ENCODE measurements around the gene PUS7.
A peak's percentile ranks its signal among the peaks of the same experiment; 100 is the strongest.
"Not testable (repeated sequence)": the region's sequence is repeated elsewhere in the genome, so short reads cannot be mapped to it uniquely, and the experiment has no call there.

PUS7 gene

DNA sequence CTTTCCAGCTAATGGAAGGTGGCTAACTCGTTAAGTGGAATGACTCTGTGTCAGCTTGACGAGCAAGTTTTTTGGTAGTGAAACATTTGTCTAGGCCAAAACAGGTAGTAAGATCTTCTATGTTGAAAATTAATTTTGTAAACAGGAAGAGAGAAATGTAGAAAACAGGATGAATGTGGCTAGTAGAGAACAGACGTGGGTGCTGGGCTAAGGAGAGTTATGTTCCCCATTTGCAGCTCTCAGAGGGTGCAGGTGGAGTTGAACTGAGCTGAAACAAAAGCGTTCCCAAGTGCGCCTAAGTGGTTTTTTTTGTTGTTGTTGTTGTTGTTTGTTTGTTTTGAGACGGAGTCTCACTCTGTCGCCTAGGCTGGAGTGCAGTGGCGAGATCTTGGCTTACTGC is 73.9 kb downstream of the PUS7 start:
- no peak for DNase-seq (ENCODE audit: low read depth, low spot score)

DNA sequence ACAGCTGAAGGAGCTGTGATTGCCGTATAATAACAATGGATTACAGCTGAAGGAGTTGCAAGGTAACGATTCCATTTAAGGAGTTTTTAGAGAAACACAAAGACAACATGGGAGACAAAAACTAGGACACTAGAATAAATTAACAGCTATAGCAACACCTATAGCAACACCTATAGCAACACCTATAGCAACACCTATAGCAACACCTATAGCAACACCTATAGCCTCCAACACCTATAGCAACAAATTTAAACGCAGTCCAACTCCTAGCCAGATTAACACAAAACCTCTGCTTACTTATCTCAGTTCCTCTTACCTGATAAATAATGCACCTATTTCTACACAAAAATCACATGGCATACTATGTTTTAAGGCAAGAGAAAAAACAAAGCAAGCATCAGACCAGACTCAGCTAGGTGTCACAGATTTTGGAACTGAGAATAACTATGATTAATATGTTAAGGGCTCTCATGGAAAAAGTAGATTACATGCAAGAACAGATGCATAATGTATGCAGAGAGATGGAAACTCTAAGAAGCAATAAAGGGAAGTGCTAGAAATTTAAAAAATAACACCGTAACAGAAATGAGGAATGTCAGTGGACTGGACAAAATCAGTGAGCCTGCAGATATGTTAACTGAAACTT is 77.6 kb downstream of the PUS7 start:
- no peak for DNase-seq (ENCODE audit: low read depth, low spot score)

DNA sequence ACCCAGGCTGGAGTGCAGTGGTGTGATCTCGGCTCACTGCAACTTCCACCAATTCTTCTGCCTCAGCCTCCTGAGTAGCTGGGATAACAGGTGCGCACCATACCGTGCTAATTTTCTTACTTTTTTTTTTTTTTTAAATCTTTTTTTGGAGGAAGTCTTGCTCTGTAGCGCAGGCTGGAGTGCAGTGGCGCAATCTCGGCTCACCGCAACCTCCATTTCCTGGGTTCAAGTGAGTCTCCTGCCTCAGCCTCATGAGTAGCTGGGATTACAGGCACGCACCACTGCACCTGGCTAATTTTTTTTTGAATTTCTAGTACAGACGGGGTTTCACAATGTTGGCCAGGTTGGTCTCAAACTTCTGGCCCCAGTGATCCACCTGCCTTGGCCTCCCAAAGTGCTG is 79.9 kb downstream of the PUS7 start:
- DNase-seq (ENCODE audit: low read depth, low spot score), result not testable (repeated sequence)

DNA sequence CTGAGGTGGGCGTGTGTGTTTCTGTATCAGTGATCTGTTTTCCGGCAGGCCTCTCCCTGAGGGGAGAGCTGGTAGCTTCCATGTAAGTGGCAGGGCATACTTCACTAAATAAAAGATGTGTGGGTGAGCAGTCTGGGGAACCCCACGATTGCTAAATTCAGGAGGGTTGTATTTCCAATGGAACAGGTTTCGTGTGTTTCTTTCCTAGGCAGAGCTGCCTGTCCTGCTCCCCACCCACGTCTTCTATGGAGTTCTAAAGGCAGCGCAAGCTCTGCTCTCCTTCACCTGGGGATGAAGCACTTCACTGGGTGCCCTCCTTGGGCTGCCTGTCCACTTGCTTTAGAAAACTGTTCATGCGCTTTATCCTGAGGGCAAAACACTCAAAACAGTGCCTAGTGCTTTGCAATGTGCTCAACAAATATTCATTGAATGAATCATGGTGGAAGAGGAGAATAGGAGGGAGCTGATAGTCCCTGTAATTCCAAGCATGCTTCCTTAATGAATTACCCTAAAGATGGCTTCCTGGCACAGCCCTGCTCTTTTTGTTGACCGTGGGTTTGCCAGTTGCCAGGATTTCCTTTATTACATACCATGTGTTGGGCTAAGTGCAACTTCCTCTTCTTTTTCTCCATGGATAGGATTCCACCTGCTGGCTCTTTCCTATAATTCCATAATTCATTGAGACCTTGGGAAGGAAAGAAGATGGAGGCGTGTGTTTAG is 82.7 kb downstream of the PUS7 start:
- DNase-seq (ENCODE audit: low read depth, low spot score), result peak; percentile 63

DNA sequence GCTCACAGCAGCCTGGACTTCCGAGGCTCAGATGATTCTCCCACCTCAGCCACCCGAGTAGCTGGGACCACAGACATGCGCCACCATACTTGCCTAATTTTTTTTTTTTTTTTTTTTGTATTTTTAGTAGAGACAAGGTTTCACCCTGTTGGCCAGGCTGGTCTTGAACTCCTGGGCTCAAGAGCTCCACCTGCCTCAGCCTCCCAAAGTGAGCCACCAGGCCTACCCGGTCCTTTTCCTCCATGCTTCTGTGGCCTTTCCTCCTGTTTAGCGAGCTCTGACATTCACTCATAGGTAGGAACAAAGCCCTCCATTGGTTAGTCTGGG is 83.3 kb downstream of the PUS7 start:
- DNase-seq (ENCODE audit: low read depth, low spot score), result no peak

DNA sequence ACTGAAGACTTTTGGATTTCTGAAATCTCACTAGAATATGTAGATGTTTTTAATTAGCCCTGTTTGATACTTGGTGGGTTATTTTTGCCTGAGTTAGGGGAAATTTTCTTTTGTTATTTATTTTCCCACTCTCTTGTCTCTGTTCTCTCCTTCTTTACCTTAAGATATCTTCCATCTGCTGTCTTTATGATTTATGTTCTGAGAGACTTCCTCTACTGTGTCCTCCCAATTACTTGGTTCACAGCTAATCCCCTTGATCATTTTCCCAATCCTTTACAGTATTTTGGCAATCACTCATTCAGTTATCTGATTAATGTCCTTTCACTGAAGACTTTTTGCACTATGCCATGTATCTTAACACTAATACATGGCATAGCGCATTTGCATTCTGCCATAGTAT is 83.8 kb downstream of the PUS7 start:
- DNase-seq (ENCODE audit: low read depth, low spot score), result no peak

DNA sequence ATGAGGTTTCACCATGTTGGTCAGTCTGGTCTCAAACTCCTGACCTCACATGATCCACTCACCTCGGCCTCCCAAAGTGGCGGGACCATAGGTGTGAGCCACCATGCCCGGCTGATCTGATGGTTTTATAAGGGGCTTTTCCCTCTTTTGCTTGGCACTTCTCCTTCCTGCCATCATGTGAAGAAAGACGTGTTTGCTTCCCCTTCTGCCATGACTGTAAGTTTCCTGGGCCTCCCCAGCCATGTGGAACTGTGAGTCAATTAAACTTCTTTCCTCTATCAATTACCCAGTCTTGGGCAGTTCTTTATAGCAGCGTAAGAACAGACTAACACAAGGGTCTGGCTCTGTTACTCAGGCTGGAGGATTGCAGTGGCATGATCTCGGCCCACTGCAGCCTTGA is 84.7 kb downstream of the PUS7 start:
- not testable (repeated sequence) for DNase-seq (ENCODE audit: low read depth, low spot score)

DNA sequence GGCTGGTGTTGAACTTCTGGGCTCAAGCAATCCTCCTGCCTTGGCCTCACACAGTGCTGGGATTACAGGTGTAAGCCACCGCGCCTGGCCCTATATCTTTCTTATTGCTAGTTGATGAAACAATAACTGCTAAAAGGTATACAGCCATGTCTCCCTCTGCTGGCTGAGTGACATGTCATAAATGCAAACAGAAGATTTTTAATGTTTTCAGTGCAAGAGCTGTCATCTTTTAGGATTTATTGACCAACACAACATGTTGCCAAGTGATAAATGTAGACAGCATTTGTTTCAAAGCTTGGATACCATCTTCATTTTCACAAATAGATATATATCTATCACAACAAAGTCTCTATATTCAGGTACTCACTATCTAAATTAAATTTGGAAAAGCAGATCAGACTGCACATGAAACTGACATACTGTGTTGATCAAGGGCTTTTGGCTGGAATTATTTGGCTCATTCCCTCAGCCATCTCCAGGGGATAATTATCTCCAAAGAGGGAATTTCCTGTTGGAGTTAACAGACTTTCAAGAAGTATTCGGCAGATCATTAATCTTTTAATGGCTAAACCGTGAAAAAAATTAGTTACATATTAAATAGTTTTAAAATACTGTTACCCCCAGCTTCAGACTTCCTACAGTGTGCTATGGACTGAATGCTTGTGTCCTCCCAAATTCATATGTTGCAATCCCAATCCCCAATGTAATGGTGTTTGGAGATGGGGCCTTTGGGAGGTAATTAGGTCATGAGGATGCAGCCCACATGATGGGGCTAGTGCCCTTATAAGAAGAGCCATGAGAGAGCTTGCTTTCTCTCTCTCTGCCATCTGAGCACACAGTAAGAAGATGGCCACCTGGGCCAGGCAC is 92.1 kb downstream of the PUS7 start:
- DNase-seq (ENCODE audit: low read depth, low spot score), result peak; percentile 16

DNA sequence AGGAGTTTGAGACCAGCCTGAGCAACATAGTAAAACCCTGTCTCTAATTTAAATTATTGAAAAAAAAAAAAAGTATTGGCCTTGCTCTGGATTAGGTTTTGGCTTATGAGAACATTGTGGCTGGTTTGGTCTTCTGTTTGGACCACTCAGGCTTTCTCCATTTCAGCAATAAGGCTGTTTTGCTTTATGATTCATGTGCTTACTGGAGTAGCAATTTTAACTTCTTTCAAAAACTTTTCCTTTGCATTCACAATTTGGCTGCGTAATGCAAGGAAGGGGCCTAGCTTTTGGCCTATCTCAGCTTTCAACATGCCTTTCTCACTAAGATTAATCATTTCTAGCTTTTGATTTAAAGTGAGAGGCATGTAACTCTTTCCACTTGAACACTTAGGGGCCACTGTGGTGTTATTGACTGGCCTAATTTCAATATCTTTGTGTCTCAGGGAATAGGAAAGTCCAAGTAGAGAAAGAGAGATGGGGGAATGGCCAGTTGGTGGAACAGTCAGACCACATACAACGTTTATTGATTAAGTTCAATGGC is 95.4 kb downstream of the PUS7 start:
- no peak for DNase-seq (ENCODE audit: low read depth, low spot score)

DNA sequence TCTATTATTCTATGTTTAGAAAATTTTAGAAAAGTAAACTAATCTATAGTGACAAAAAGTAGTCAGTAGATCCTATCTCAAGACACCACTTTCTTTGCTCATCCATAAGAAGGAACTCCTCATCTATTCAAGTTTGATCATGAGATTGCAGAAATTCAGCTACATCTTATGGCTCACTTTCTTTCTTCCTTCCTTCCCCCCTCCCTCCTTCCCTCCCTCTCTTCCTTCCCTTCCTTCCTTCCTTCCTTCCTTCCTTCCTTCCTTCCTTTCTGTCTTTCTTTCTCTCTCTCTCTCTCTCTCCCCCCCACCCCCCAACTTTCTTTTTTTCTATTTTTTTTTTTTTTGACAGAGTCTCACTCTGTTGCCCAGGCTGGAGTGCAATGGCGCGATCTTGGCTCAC is 98.1 kb downstream of the PUS7 start:
- DNase-seq (ENCODE audit: low read depth, low spot score), result no peak

DNA sequence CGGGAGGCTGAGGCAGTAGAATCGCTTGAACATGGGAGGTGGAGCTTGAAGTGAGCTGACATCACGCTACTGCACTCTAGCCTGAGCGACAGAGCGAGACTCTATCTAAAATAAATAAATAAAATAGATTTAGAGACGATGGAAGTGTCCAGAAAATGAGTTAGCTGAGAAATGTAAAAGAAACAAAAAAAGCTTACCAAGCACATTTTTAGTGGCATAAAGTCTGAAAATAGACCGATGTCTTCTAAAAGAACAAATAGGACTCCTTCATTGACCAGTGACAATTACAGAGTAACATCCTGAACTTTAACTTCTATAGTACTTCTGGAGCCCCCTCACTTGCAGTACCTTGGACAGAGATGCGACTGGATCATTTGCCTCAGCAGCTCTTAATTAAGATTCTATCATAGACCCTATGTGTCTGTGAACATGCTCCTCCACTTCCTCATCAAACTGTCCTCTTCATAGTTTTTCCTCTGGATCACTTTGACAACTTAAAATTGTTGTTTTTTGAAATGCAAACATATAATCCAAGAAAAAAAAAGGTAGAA is 108.1 kb downstream of the PUS7 start:
- no peak for DNase-seq (ENCODE audit: low read depth, low spot score)

DNA sequence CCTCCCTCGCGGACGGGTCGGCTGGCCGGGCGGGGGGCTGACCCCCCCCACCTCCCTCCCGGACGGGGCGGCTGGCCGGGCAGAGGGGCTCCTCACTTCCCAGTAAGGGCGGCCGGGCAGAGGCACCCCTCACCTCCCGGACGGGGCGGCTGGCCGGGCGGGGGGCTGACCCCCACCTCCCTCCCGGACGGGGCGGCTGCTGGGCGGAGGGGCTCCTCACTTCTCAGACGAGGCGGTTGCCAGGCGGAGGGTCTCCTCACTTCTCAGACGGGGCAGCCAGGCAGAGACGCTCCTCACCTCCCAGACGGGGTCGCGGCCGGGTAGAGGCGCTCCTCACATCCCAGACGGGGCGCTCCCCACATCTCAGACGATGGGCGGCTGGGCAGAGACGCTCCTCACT is 111.3 kb downstream of the PUS7 start:
- not testable (repeated sequence) for DNase-seq (ENCODE audit: low read depth, low spot score)

DNA sequence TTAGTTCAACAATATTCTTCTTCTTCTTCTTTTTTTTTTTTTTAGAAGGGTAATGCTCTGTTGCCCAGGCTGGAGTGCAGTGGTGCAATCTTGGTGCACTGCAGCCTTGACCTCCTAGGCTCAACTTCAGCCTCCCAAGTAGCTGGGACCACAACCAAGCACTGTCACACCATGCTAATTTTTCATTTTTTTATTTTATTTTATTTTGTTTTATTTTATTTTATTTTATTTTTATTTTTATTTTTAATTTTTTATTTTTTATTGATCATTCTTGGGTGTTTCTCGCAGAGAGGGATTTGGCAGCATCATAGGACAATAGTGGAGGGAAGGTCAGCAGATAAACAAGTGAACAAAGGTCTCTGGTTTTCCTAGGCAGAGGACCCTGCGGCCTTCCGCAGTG is 112.3 kb downstream of the PUS7 start:
- DNase-seq (ENCODE audit: low read depth, low spot score), result not testable (repeated sequence)

DNA sequence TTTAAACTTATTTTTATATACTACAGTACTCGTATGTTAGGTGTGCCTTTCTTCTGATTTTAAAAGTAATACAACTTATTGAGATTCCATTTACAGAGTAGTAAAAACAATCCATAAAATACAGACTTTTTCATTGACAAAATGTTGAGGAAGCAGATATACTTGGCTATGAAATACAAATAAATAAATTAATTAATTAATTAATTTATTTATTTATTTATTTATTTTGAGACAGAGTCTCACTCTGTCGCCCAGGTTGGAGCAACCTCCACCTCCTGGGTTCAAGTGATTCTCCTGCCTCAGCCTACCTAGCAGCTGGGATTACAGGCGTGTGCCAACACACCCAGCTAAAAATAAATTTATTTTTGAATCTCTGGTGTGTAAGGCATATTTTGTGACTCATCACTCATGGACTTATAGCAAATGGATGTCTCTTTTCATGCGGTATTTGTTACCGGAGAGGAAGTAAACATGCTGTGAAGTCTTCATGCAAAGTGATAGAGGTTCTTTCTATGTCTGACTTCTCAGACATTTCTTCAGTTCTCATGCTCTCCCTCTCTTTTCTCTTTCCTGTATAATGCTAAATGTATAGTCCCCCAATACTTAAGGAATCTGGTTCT is 113.2 kb downstream of the PUS7 start:
- DNase-seq (ENCODE audit: low read depth, low spot score), result no peak

All from ELF-1 (cell line).